A375 (cell line): ENCODE results near the gene ENAM. TPM values are rescaled to one million over a fixed set of nuclear protein-coding genes. Genes with fewer than 3 reads are reported as not detected.

Experiments
- total RNA-seq: library from RNA; depleted of rRNA; stranded (reverse); fragments of >200 nt; shearing (Covaris generic); gene quantifications from 2 replicates; pipeline ENCODE4 v1.2.3, GENCODE V29; 2014; rRNA removed

The ENAM gene, protein sequence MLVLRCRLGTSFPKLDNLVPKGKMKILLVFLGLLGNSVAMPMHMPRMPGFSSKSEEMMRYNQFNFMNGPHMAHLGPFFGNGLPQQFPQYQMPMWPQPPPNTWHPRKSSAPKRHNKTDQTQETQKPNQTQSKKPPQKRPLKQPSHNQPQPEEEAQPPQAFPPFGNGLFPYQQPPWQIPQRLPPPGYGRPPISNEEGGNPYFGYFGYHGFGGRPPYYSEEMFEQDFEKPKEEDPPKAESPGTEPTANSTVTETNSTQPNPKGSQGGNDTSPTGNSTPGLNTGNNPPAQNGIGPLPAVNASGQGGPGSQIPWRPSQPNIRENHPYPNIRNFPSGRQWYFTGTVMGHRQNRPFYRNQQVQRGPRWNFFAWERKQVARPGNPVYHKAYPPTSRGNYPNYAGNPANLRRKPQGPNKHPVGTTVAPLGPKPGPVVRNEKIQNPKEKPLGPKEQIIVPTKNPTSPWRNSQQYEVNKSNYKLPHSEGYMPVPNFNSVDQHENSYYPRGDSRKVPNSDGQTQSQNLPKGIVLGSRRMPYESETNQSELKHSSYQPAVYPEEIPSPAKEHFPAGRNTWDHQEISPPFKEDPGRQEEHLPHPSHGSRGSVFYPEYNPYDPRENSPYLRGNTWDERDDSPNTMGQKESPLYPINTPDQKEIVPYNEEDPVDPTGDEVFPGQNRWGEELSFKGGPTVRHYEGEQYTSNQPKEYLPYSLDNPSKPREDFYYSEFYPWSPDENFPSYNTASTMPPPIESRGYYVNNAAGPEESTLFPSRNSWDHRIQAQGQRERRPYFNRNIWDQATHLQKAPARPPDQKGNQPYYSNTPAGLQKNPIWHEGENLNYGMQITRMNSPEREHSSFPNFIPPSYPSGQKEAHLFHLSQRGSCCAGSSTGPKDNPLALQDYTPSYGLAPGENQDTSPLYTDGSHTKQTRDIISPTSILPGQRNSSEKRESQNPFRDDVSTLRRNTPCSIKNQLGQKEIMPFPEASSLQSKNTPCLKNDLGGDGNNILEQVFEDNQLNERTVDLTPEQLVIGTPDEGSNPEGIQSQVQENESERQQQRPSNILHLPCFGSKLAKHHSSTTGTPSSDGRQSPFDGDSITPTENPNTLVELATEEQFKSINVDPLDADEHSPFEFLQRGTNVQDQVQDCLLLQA
- total RNA-seq: not detected in 2 replicates

DNA sequence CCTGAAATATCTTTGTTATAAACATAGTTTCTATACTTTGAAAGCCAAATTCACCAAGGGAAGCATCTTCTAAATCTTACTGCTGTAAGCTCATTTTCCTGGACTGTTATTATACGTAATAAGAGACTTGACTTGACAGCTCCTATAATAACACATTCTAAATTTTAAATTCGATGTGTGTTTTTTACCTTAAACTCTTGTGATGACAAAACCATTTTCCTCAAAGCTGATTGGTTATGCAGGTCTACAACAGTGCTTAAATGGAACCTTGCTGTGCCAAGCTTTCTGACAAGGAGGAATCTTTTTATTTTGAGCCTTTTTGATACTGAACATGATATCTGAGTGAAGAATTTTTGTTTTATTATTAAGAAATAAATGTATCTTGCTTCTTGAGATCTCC, at the start of gene ENAM:
Gene ENAM (plus strand): TSS at position 301 of the 400 bp plus-strand sequence. CDS start 757 bp downstream, outside the sequence.

DNA sequence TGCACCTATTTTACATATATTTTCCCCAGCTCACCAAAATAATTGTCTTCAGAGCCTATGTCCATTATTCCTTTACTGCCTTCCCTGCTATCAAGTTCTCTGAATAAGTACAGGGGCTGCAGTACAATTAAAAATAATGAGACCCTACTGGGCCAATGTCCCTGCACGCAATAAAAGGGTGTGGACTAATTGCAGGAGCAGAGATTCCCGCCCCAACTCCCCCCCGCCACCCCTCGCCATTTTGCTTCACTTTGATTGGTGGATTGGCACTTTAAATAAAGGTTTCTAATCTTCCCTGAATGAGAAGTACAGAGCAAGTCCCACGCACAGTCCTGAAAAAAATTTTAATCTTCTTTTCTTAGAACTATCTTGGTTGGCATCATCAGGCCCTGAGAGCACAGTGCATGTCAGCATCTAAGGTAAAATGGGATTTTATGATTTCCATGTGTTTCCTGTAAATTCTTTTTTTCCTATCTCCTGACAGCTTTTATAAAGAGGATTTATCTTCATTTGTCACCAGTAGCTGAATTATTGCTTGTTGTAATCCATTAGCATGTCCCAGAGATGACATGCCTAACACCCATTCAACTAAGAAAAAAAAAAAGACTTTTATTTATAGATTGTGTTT, 36.5 kb upstream of the ENAM start, which contains the start of gene AMBN:
Gene AMBN (plus strand): TSS at position 302 of the 628 bp plus-strand sequence. CDS start 103 bp downstream, at position 405.

DNA sequence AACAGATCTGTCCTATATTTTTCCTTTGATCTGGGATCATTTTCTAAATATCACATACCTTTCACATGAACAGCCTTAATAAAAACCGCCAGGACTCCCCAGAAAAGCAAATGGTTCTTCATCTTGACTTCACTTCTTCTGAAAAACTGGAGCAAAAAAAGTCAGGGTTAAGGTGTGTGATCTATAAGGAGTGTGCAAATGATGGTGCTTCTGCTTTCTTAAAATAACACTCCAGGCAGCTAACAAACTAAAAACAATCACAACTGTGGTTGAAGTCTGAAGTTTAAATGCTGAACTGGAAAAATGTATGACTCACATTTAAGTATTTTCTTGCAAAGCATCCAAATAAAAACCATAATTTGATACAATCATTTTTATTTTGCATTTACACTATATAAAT, 37.8 kb downstream of the ENAM start, which contains the start of gene JCHAIN:
Gene JCHAIN (minus strand): TSS at position 140 of the 400 bp plus-strand sequence. CDS start 18 bp downstream, at position 122.

DNA sequence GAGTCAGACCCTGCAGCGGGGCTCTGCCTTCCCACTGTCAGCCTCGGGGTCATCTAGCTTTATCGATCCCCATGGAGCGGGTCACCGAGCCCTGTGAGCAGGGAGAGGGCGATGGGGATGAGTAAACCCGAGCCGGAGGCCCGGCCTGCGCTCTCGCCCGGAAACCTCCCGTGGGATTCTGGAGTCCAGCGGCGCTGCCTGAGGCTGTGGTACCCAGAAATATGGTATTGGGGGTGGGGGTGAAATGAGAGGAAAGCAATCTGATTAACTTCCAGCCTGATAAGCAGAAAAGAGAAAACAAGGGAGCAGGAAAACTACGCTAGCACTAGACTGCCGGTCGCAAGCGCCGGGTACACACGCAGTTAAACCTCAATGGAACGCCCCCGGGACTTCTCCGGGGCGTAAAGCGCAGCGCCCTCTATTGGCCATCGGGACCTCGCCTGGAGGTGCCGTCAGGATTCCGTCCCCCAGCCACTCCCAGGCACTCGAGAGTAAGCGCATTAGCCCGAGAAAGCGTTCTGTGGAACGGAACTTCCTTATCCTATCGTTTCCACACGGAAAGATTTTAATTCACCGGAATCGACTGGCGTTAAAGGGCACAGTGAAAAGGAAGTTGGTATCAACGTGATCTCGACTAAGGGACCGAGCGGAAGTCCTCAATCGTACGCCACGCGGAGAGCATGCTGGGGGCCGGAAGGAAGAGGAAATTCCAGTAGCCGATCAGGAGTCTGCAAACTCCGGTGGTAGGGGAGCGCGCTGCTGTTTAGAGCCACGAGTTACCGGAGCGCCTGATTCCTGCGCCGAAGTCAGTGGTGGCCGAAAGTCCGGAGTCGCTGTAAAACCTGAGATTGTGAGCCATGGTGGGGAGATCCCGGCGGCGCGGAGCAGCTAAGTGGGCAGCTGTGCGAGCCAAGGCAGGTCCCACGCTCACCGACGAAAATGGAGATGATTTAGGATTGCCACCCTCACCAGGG, 59.6 kb downstream of the ENAM start, which contains the start of gene UTP3:
Gene UTP3 (plus strand): TSS at position 712 of the 974 bp plus-strand sequence. CDS start 146 bp downstream, at position 858.

Other genes starting within 250 kb of the ENAM start
- gene SMR3B, start 245.6 kb upstream of the ENAM start, total RNA-seq: not detected in 2 replicates
- gene OPRPN, start 230.8 kb upstream of the ENAM start, total RNA-seq: not detected in 2 replicates
- gene MUC7, start 156.5 kb upstream of the ENAM start, total RNA-seq: not detected in 2 replicates
- gene AMTN, start 110.2 kb upstream of the ENAM start, total RNA-seq: not detected in 2 replicates
- gene AMBN, start 36.5 kb upstream of the ENAM start, total RNA-seq: not detected in 2 replicates
- gene JCHAIN, start 37.8 kb downstream of the ENAM start, total RNA-seq: not detected in 2 replicates
- gene UTP3, start 59.8 kb downstream of the ENAM start, total RNA-seq: 26.1 and 34.2 TPM in 2 replicates
- 9.7 and 13.2 TPM in 2 replicates for gene RUFY3, start 93.2 kb downstream of the ENAM start, total RNA-seq
- 49.3 and 57.9 TPM in 2 replicates for gene GRSF1, start 211.1 kb downstream of the ENAM start, total RNA-seq